B cell (primary cell): Measurements from ENCODE around the gene CYBB. TPM values are rescaled to one million over a fixed set of nuclear protein-coding genes. Genes with fewer than 3 reads are reported as not detected.
A peak's percentile ranks its signal among the peaks of the same experiment; 100 is the strongest.

ENCODE experiments used
- ATAC-seq: fragments of 200-7000 bp; cut with Tn5 transposase; one replicate; pipeline ENCODE4 v1.10.0; 2021; ENCODE audit warnings: low read depth, mild to moderate bottlenecking, moderate number of reproducible peaks, moderate library complexity
- CTCF ChIA-PET: fragments of 350-600 bp; sonication (Branson Sonifier 250); formaldehyde crosslinking; loops from one replicate; lab custom pipeline; 2021; ENCODE audit warnings: antibody characterized with exemption, inconsistent platforms; lab: Charles Lee
- POLR2A ChIA-PET: fragments of 350-600 bp; sonication (Branson Sonifier 250); formaldehyde crosslinking; loops from one replicate; lab custom pipeline; 2021; ENCODE audit warnings: antibody characterized with exemption; lab: Charles Lee
- DNase-seq: peaks from one replicate; pipeline ENCODE4 v3.0.0; 2013
- H2AFZ ChIP-seq: 2 replicates; pipeline ENCODE4 v1.6.1; 2012; ENCODE audit warnings: mild to moderate bottlenecking, low read depth, low read length; ENCODE audit not compliant: insufficient read depth, poor library complexity, severe bottlenecking
- H3K27ac ChIP-seq, 2 donors: 1 replicate in 1 of 2; 2 replicates in 1 of 2; pipeline ENCODE4 v1.5.1; 2012 to 2013; ENCODE audit warnings: low read length in 2 of 2, mild to moderate bottlenecking in 2 of 2, moderate library complexity in 1 of 2
- H3K27me3 ChIP-seq, 4 experiments: fragments of 200-600 bp in 1 of 4; sonication (generic) in 1 of 4; replicated peaks in 1 of 4; 1 replicate in 2 of 4; 2 replicates in 2 of 4; pipeline versions ENCODE4 v1.6.1 to v1.7.0; 2013 to 2016; ENCODE audit warnings: low read length in 3 of 4, mild to moderate bottlenecking in 2 of 4, mixed read lengths in 1 of 4, moderate library complexity in 1 of 4; ENCODE audit not compliant: insufficient read depth in 4 of 4, control insufficient read depth in 3 of 4; ENCODE audit errors: control extremely low read depth in 1 of 4
- H3K36me3 ChIP-seq, 2 experiments: replicated peaks in 1 of 2; 1 replicate in 1 of 2; 2 replicates in 1 of 2; pipeline versions ENCODE4 v1.6.1 to v1.7.1; 2013; ENCODE audit warnings: low read length in 1 of 2; ENCODE audit not compliant: insufficient read depth in 2 of 2, control insufficient read depth in 1 of 2; ENCODE audit errors: control extremely low read depth in 1 of 2, extremely low read depth in 1 of 2
- H3K4me1 ChIP-seq, 2 donors: fragments of 200-600 bp in 1 of 2; sonication (generic) in 1 of 2; 1 replicate in 1 of 2; 2 replicates in 1 of 2; pipeline versions ENCODE4 v1.5.1 to v1.6.1; 2013 to 2017; ENCODE audit warnings: low read length in 2 of 2; ENCODE audit not compliant: control insufficient read depth in 2 of 2, insufficient read depth in 2 of 2
- H3K4me2 ChIP-seq: replicated peaks from 2 replicates; pipeline ENCODE3; 2012; ENCODE audit warnings: mild to moderate bottlenecking, low read depth, low read length; ENCODE audit not compliant: poor library complexity, severe bottlenecking
- H3K4me3 ChIP-seq, 5 experiments: fragments of 200-600 bp in 1 of 5; sonication (generic) in 1 of 5; 1 replicate in 3 of 5; 2 replicates in 2 of 5; pipeline versions ENCODE4 v1.5.1 to v1.7.0; 2011 to 2016; ENCODE audit warnings: low read length in 4 of 5, mild to moderate bottlenecking in 4 of 5, low read depth in 2 of 5, control low read depth in 1 of 5, moderate library complexity in 1 of 5; ENCODE audit not compliant: insufficient read depth in 1 of 5; ENCODE audit errors: control extremely low read depth in 1 of 5, extremely low read depth in 1 of 5
- H3K79me2 ChIP-seq: fragments of 200-600 bp; sonication (generic); one replicate; pipeline ENCODE4 v1.6.0; 2016; ENCODE audit warnings: low read length; ENCODE audit not compliant: control insufficient read depth, insufficient read depth
- H3K9ac ChIP-seq: fragments of 200-600 bp; sonication (generic); 2 replicates; pipeline ENCODE4 v1.6.1; 2017; ENCODE audit warnings: mild to moderate bottlenecking, low read length, moderate library complexity
- H3K9me3 ChIP-seq, 3 donors: one replicate each; pipeline versions ENCODE4 v1.6.1 to v1.7.1; 2013; ENCODE audit warnings: low read length in 2 of 3; ENCODE audit not compliant: control insufficient read depth in 2 of 3, insufficient read depth in 1 of 3; ENCODE audit errors: control extremely low read depth in 1 of 3
- H4K20me1 ChIP-seq: 2 replicates; pipeline ENCODE4 v1.6.0; 2012; ENCODE audit warnings: mild to moderate bottlenecking, low read length; ENCODE audit not compliant: insufficient read depth, control insufficient read depth, poor library complexity, severe bottlenecking
- H3K27ac Mint-ChIP-seq: one replicate; pipeline ENCODE4 v1.8.0; 2021; ENCODE audit warnings: mixed read lengths
- H3K27me3 Mint-ChIP-seq: one replicate; pipeline ENCODE4 v1.8.0; 2021; ENCODE audit warnings: mixed read lengths
- H3K4me1 Mint-ChIP-seq: one replicate; pipeline ENCODE4 v1.8.0; 2021; ENCODE audit warnings: mixed read lengths
- H3K4me3 Mint-ChIP-seq: one replicate; pipeline ENCODE4 v1.8.0; 2021; ENCODE audit warnings: mixed read lengths
- H3K9me3 Mint-ChIP-seq: one replicate; pipeline ENCODE4 v1.8.0; 2022; ENCODE audit warnings: mixed read lengths; ENCODE audit not compliant: insufficient read depth
- EZH2 ChIP-seq: IDR thresholded peaks from 2 replicates; pipeline ENCODE4 v1.6.1; 2012; ENCODE audit warnings: borderline replicate concordance, low read depth, mild to moderate bottlenecking, moderate library complexity, low read length; ENCODE audit not compliant: insufficient read depth, poor library complexity, severe bottlenecking
- WGBS: methylation state at CpG from one replicate; pipeline ENCODE4 v1.1.5; 2013; ENCODE audit warnings: missing lambda C conversion rate; ENCODE audit not compliant: insufficient coverage; 5-methylcytosine and 5-hydroxymethylcytosine counted together
- intact Hi-C: fragments of 100-400 bp; cut with micrococcal nuclease; formaldehyde crosslinking; loops from one replicate; pipeline ENCODE4 v1.10.0; 2022
- polyA plus RNA-seq: library from polyadenylated mRNA; depleted of rRNA; stranded (reverse); fragments of >200 nt; gene quantifications from 2 replicates; pipeline ENCODE4 v1.2.3, GENCODE V29; 2012
- total RNA-seq, 2 donors: library from RNA; stranded (reverse); fragments of 120-200 nt in 1 of 2; gene quantifications; 1 replicate in 1 of 2; 2 replicates in 1 of 2; pipeline versions ENCODE4 v1.2.3 to v1.2.4, GENCODE V29; 2013 to 2022
- TF ChIP-seq, protein P1 (sequence below): fragments of 200-600 bp; IDR thresholded peaks from one replicate; pipeline ENCODE4 v1.8.0; 2022; ENCODE audit warnings: antibody characterized with exemption, mild to moderate bottlenecking

The CYBB gene
- total and polyA plus RNA-seq, 2 donors (not counting 1 experiment from before 2014, with no cell fraction given), result 72.1 to 132 TPM

DNA sequence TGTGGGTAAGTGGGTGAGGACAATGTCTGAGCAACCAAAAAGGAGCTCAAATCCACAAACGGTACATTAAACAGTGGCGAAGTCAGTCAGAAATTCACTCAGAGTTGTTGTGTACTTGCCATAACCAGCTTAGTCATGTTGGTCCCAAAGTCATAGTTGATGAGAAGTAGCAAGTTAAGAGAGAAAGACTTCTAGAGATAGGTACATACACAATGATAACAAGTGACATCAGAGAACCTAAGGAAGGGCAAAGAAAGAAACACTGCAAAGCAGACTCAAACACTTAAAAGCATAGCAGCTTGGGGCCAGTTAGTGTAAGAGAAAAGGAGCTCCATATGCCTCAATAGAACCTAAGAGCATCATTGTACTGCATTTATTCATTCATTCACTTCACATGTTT, 37.3 kb downstream of the CYBB start:
- Histone ChIP-seq H3K36me3 (no peaks in the 10 kb centered on the region), H3K4me2 (peak overlapping the region; percentile 56), H3K27ac (peak overlapping the region; percentile 89 to 90), H3K4me1 (peaks cover 61 to 66% of the 10 kb centered on the region in 2 donors), H3K79me2 (no peaks in the 10 kb centered on the region), H3K4me3 (peak overlapping the region in 1 of 5 experiments; percentile 53), H2AFZ (no peak overlapping the region), H3K9ac (peak overlapping the region; percentile 46), H3K27me3 (no peaks in the 10 kb centered on the region), H3K9me3 (no peaks in the 10 kb centered on the region), H4K20me1 (no peaks in the 10 kb centered on the region)
- peak; percentile 12 for ATAC-seq
- DNase-seq, result peak; percentile 41
- CTCF ChIA-PET, result interaction anchor here (1.0 to 5.4 kb wide), 4 partner anchors 8 to 72 kb away, joined by 3 to 50 read pairs (median 4); no protein-coding TSS in a partner anchor
- peak overlapping the region; percentile 84 for H3K4me3 Mint-ChIP-seq
- POLR2A ChIA-PET, result interaction anchor here (0.7 to 3.4 kb wide), 6 partner anchors 8 to 71 kb away, joined by 3 to 16 read pairs (median 5); no protein-coding TSS in a partner anchor
- peak overlapping the region; percentile 94 for H3K27ac Mint-ChIP-seq
- TF ChIP-seq, protein P1, sequence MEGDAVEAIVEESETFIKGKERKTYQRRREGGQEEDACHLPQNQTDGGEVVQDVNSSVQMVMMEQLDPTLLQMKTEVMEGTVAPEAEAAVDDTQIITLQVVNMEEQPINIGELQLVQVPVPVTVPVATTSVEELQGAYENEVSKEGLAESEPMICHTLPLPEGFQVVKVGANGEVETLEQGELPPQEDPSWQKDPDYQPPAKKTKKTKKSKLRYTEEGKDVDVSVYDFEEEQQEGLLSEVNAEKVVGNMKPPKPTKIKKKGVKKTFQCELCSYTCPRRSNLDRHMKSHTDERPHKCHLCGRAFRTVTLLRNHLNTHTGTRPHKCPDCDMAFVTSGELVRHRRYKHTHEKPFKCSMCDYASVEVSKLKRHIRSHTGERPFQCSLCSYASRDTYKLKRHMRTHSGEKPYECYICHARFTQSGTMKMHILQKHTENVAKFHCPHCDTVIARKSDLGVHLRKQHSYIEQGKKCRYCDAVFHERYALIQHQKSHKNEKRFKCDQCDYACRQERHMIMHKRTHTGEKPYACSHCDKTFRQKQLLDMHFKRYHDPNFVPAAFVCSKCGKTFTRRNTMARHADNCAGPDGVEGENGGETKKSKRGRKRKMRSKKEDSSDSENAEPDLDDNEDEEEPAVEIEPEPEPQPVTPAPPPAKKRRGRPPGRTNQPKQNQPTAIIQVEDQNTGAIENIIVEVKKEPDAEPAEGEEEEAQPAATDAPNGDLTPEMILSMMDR, result no peak
- no peak for TF ChIP-seq EZH2
- H3K9me3 Mint-ChIP-seq, result no peaks in the 10 kb centered on the region
- H3K4me1 Mint-ChIP-seq, result peaks cover 74% of the 10 kb centered on the region
- no peaks in the 10 kb centered on the region for H3K27me3 Mint-ChIP-seq
- intact Hi-C loops, result no loop called here
- no CpG with 5 or more reads among the region's 2 CpGs for WGBS

DNA sequence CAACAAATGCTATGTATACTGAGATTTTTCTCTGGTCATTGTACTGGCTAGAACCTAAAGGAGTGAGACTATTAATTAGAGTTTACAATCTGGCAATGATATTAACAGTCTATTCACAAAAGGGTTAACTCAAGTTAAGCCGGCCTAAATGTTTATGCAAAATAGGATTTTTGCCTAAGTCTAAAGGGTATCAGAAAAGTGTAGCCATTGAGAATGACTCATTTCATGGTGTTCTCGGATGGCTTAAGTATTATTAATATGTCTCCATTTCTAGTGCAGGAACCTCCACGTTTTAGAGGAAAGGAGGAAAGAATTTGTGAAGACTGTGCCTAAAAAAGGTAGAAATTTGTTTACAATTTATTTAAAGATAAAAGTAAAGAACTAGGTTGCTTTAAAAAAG, 37.7 kb downstream of the CYBB start:
- TF ChIP-seq EZH2, result no peak
- TF ChIP-seq, protein P1, result no peak
- H3K4me3 ChIP-seq, result peak overlapping the region; percentile 35 to 53 (median 44)
- no peaks in the 10 kb centered on the region for H3K27me3 ChIP-seq
- peak overlapping the region; percentile 89 to 90 for H3K27ac ChIP-seq
- peaks cover 57 to 62% of the 10 kb centered on the region in 2 donors for H3K4me1 ChIP-seq
- H3K79me2 ChIP-seq, result no peaks in the 10 kb centered on the region
- no peaks in the 10 kb centered on the region for H4K20me1 ChIP-seq
- no peaks in the 10 kb centered on the region for H3K27me3 Mint-ChIP-seq
- peak; percentile 29 for DNase-seq
- CTCF ChIA-PET, result interaction anchor here (1.0 to 5.4 kb wide), 5 partner anchors 8 to 72 kb away, joined by 3 to 50 read pairs (median 3); no protein-coding TSS in a partner anchor
- peak overlapping the region; percentile 94 for H3K27ac Mint-ChIP-seq
- H3K9me3 Mint-ChIP-seq, result no peaks in the 10 kb centered on the region
- H3K4me3 Mint-ChIP-seq, result peak overlapping the region; percentile 84
- peak overlapping the region; percentile 56 for H3K4me2 ChIP-seq
- H2AFZ ChIP-seq, result no peak overlapping the region
- no peaks in the 10 kb centered on the region for H3K9me3 ChIP-seq
- intact Hi-C loops, result no loop called here
- peak; percentile 58 for ATAC-seq
- POLR2A ChIA-PET, result interaction anchor here (0.9 to 3.4 kb wide), 5 partner anchors 9 to 72 kb away, joined by 4 to 16 read pairs (median 6); no protein-coding TSS in a partner anchor
- no peaks in the 10 kb centered on the region for H3K36me3 ChIP-seq
- peaks cover 73% of the 10 kb centered on the region for H3K4me1 Mint-ChIP-seq
- H3K9ac ChIP-seq, result peak overlapping the region; percentile 46
- WGBS, result no CpG with 5 or more reads among the region's 3 CpGs
